Fibroblast of villous mesenchyme (primary cell): Measurements from ENCODE around the gene PPP1R1C. TPM values are rescaled to one million over a fixed set of nuclear protein-coding genes. Genes with fewer than 3 reads are reported as not detected.
A peak's percentile ranks its signal among the peaks of the same experiment; 100 is the strongest.
"Not testable (repeated sequence)": the region's sequence is repeated elsewhere in the genome, so short reads cannot be mapped to it uniquely, and the experiment has no call there.

Experiments
- DNase-seq: peaks from one replicate; pipeline ENCODE4 v3.0.0-alpha.2; 2010; ENCODE audit warnings: low read depth
- H3K4me3 ChIP-seq: 2 replicates; pipeline ENCODE4 v1.5.1; 2011; ENCODE audit warnings: low read depth, mild to moderate bottlenecking, low read length
- CTCF ChIP-seq: IDR thresholded peaks from 2 replicates; pipeline ENCODE4 v1.5.1; 2012; ENCODE audit warnings: low read depth, mild to moderate bottlenecking, low read length; ENCODE audit not compliant: insufficient read depth
- total RNA-seq: library from RNA; depleted of rRNA; stranded (reverse); fragments of >200 nt; gene quantifications from 2 replicates; pipeline ENCODE4 v1.2.3, GENCODE V29; 2012

Gene PPP1R1C
- total RNA-seq, 1 donor = 2.2 TPM

GRCh38 chr2:182015334-182016109 lies 29.9 kb downstream of the PPP1R1C start:
- H3K4me3 ChIP-seq = no peak overlapping the region
- TF ChIP-seq CTCF = no peak
- DNase-seq = no peak

- TF ChIP-seq CTCF = no peak
- peak; percentile 45 for DNase-seq
- H3K4me3 ChIP-seq = no peak overlapping the region
These were observed 32.6 kb downstream of the PPP1R1C start for GRCh38 chr2:182018218-182018617.

- TF ChIP-seq CTCF = no peak
- no peak overlapping the region for H3K4me3 ChIP-seq
- DNase-seq = no peak
These were observed 34.1 kb downstream of the PPP1R1C start for GRCh38 chr2:182019731-182020130.

- TF ChIP-seq CTCF = no peak
- peak; percentile 30 for DNase-seq
- H3K4me3 ChIP-seq = no peak overlapping the region
These were observed 34.8 kb downstream of the PPP1R1C start for GRCh38 chr2:182020286-182021070.

GRCh38 chr2:182023235-182023634 lies 37.6 kb downstream of the PPP1R1C start:
- no peak for DNase-seq
- H3K4me3 ChIP-seq = no peak overlapping the region
- no peak for TF ChIP-seq CTCF

- peak overlapping the region; percentile 32 for H3K4me3 ChIP-seq
- not testable (repeated sequence) for DNase-seq
These were observed 45.2 kb downstream of the PPP1R1C start for GRCh38 chr2:182030875-182031274.

GRCh38 chr2:182031956-182032355 lies 46.3 kb downstream of the PPP1R1C start:
- TF ChIP-seq CTCF = no peak
- no peak overlapping the region for H3K4me3 ChIP-seq
- peak; percentile 32 for DNase-seq
